Activated T-helper 17 cell treated with anti-CD3 and anti-CD28 coated beads, Interleukin-2, amount 50 U/mL, for 72 hours (primary cell): Measurements from ENCODE around the gene NUP54. TPM values are rescaled to one million over a fixed set of nuclear protein-coding genes. Genes with fewer than 3 reads are reported as not detected.

Experiments
- ATAC-seq: fragments of 150-1000 bp; cut with Tn5 transposase; replicated peaks from 2 replicates; pipeline ENCODE4 v1.10.0; 2021; ENCODE audit warnings: mild to moderate bottlenecking, moderate library complexity
- H3K27ac Mint-ChIP-seq: one replicate; pipeline ENCODE4 v1.8.0; 2022; ENCODE audit warnings: mixed read lengths
- H3K27me3 Mint-ChIP-seq: one replicate; pipeline ENCODE4 v1.8.0; 2022; ENCODE audit warnings: mixed read lengths
- H3K36me3 Mint-ChIP-seq: one replicate; pipeline ENCODE4 v1.8.0; 2022; ENCODE audit warnings: low read depth, mild to moderate bottlenecking, mixed read lengths
- H3K4me1 Mint-ChIP-seq: one replicate; pipeline ENCODE4 v1.8.0; 2022; ENCODE audit warnings: mixed read lengths
- H3K4me3 Mint-ChIP-seq: one replicate; pipeline ENCODE4 v1.8.0; 2022; ENCODE audit warnings: mild to moderate bottlenecking, mixed read lengths
- H3K9me3 Mint-ChIP-seq: one replicate; pipeline ENCODE4 v1.8.0; 2022; ENCODE audit warnings: mixed read lengths
- total RNA-seq, 2 donors: library from RNA; stranded (reverse); gene quantifications; one replicate each; pipeline ENCODE4 v1.2.3, GENCODE V29; 2022

NUP54 gene, protein sequence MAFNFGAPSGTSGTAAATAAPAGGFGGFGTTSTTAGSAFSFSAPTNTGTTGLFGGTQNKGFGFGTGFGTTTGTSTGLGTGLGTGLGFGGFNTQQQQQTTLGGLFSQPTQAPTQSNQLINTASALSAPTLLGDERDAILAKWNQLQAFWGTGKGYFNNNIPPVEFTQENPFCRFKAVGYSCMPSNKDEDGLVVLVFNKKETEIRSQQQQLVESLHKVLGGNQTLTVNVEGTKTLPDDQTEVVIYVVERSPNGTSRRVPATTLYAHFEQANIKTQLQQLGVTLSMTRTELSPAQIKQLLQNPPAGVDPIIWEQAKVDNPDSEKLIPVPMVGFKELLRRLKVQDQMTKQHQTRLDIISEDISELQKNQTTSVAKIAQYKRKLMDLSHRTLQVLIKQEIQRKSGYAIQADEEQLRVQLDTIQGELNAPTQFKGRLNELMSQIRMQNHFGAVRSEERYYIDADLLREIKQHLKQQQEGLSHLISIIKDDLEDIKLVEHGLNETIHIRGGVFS
- 10 to 100 TPM; 58.1 to 73.7 TPM for total RNA-seq

DNA sequence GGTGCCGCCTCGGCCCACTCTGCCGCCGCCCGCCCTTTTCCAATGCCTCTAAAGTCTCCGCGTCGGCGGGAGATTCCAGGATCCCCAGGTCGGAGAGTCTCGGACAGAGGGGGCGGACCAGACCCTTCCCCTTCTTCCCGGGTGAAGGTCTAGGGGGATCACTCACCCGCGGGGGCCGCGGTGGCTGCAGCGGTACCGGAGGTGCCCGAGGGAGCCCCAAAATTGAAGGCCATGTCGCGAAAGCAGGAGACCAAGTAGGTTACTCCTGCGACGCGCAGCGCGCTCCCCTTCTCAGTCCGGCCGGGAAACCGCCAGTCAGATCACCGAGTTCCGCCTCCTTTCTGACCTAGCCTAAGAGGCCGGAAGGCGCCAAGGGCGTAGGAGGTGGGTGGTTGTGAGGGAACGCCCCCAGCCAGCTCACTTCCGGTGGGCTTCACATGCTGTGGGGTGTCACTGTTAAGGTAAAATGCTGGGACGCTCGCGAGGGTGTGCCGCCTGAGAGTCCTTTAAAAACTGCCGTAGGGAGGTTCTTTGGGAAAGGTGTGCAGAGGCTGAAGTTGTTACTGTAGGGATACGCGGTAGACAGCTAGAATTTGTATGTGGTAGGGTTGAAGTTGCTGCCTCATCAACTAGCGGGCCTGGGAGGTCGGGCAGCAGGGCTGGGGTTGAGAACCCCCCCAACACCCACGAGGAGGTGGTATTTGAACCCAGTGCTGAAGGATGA, at the start of gene NUP54:
TSS of gene NUP54 (minus strand) at position 256 of the 724 bp plus-strand sequence. CDS start at position 233, 23 bp downstream.
- peaks cover 23% of the 10 kb centered on the region for H3K36me3 Mint-ChIP-seq
- H3K27ac Mint-ChIP-seq, result peak within 1 kb of the TSS; percentile 99
- H3K4me3 Mint-ChIP-seq, result peak within 1 kb of the TSS; percentile 100
- ATAC-seq, result peak; percentile 99
- no peaks in the 10 kb centered on the region for H3K9me3 Mint-ChIP-seq
- H3K4me1 Mint-ChIP-seq, result peaks cover 14% of the 10 kb centered on the region
- H3K27me3 Mint-ChIP-seq, result no peaks in the 10 kb centered on the region

DNA sequence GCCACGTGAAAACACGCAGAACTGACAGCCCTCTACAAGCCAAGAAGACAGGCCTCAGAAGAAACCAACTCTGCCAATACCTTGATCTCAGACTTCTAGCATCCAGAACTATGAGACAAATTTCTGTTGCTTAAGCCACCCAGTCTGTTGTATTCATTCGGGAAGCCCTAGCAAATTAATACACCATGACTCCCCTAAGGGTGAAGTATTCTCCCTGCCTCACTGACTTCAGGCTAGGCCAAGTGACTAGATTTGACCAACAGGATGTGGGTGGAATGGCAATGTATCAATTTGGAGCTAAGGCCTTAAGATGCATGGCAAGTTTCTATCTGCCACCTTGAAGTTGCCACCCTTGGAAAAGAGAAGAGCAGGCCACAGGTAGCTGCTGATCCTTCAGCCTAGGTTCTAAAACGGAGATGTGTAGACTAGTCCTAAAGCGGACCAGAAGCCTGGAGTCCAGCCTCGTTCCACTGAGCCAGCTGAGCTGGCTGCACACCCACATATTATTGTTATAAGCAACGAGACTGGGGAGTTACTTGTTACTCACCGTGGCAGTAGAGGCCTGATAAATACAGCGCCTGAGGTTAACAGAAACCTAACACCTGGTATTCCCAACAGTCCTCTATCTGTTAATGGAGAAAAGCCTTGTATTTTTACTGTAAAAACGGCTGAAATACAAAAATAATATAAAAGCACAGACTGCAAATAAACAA, 49.0 kb upstream of the NUP54 start:
- H3K9me3 Mint-ChIP-seq, result peaks cover 4% of the 10 kb centered on the region
- no peak for ATAC-seq
- peaks cover 29% of the 10 kb centered on the region for H3K36me3 Mint-ChIP-seq
- H3K4me1 Mint-ChIP-seq, result peaks cover 16% of the 10 kb centered on the region
- peak overlapping the region; percentile 53 for H3K27ac Mint-ChIP-seq
- no peaks in the 10 kb centered on the region for H3K27me3 Mint-ChIP-seq
- H3K4me3 Mint-ChIP-seq, result peak overlapping the region; percentile 36

DNA sequence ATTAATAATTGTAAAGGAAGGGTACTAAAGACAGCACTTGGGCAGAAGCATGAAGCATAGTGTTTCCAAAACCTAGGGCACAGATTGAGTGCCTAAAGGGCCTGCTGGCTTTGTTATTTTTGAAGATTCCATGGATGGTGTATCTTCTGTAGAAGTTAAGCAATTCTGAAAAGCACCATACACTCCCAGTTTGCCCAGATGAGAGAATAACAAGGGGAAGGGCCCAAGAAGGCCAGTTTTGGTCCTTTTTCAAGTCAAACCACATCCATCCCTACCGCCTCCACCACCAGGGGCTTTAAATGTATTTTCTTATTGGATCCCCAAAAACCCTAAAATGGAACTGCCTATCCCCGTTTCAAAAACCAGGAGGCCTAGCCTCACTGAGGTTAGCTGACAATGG, 48.2 kb upstream of the NUP54 start:
- peaks cover 37% of the 10 kb centered on the region for H3K36me3 Mint-ChIP-seq
- no peak overlapping the region for H3K27ac Mint-ChIP-seq
- peaks cover 8% of the 10 kb centered on the region for H3K9me3 Mint-ChIP-seq
- H3K27me3 Mint-ChIP-seq, result no peaks in the 10 kb centered on the region
- H3K4me3 Mint-ChIP-seq, result no peak overlapping the region
- peaks cover 16% of the 10 kb centered on the region for H3K4me1 Mint-ChIP-seq
- ATAC-seq, result no peak

DNA sequence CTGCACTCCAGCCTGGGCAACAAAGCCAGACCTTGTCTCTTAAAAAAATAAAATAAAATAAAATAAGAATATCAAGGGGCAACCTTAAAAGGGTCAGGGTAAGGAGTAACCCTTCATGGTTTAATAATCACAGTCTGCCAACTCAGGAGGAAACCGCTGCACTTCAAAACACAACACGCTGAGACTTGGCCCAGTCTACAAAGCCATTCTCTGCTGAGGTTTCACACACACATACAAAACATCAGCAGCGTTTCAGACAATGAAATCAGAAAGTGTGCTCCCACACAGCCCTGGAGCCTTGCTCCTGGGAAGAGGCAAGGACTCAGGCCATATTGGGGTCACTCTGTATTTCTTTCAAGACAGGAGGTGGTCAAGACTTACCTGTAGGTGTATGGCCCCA, 47.1 kb upstream of the NUP54 start:
- Mint-ChIP-seq H3K4me3 (no peak overlapping the region), H3K27me3 (no peaks in the 10 kb centered on the region), H3K9me3 (peaks cover 8% of the 10 kb centered on the region), H3K4me1 (peaks cover 11% of the 10 kb centered on the region), H3K36me3 (peaks cover 44% of the 10 kb centered on the region), H3K27ac (no peak overlapping the region)
- no peak for ATAC-seq

DNA sequence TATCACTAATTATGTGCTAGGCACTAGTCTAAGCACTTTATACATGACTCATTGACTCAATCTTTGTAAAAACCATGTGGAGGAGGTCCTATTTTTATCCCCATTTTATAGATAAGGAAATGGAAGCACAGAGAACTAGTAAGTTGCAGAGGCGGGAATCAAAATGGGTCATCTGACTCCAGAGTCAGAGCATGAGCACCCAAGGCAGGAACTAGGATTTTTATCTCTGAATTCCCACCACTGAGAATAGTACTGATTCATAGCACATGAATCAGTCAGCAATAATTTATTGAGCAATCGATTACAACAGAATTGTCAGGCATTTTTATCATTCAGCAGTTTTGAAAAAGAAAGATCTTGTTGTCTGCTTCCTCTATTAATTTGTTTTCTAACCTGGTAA, 46.1 kb upstream of the NUP54 start:
- Mint-ChIP-seq H3K27me3 (no peaks in the 10 kb centered on the region), H3K4me3 (no peak overlapping the region), H3K27ac (no peak overlapping the region), H3K9me3 (peaks cover 8% of the 10 kb centered on the region), H3K36me3 (peaks cover 45% of the 10 kb centered on the region), H3K4me1 (peaks cover 11% of the 10 kb centered on the region)
- ATAC-seq, result no peak

DNA sequence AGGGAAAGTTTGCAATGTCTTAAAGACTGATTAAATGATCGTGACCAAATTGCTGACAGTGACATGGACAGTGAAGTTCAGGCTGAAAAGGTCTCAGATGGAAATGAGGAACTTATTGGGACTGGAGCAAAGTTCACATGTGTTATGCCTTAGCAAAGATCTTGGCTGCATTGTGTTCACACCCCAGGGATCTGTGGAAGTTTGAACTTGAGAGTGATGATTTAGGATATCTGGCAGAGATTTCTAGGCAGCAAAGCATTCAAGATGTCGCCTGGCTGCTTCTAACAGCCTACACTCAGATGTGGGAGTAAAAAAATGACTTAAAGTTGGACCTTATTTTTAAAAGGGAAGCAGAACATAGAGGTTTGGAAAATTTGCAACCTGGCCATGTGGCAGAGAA, 44.0 kb upstream of the NUP54 start:
- Mint-ChIP-seq H3K36me3 (peaks cover 45% of the 10 kb centered on the region), H3K27ac (peak overlapping the region; percentile 25), H3K4me3 (no peak overlapping the region), H3K27me3 (no peaks in the 10 kb centered on the region), H3K4me1 (peaks cover 3% of the 10 kb centered on the region), H3K9me3 (peaks cover 8% of the 10 kb centered on the region)
- ATAC-seq, result no peak

DNA sequence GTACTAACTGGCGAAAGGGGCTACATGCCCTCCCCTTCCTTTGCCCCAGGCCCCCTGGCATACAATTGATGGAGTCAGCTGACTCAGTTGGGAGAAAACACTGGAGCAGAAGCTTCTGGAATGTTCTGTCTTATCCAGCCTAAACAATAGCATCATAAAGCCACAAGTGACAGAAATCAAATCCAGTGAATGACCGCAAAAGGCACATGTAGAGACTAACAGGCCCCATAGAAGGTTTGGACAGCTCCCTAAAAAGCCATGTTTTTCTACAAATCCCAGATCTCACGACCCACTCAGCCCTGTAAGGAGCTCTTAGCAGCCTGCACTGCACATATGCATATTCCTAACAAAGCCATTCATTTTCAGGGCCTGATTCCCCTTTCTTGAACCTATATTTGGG, 40.4 kb upstream of the NUP54 start:
- Mint-ChIP-seq H3K27me3 (no peaks in the 10 kb centered on the region), H3K27ac (no peak overlapping the region), H3K4me1 (no peaks in the 10 kb centered on the region), H3K4me3 (no peak overlapping the region), H3K36me3 (peaks cover 29% of the 10 kb centered on the region), H3K9me3 (peaks cover 8% of the 10 kb centered on the region)
- no peak for ATAC-seq

DNA sequence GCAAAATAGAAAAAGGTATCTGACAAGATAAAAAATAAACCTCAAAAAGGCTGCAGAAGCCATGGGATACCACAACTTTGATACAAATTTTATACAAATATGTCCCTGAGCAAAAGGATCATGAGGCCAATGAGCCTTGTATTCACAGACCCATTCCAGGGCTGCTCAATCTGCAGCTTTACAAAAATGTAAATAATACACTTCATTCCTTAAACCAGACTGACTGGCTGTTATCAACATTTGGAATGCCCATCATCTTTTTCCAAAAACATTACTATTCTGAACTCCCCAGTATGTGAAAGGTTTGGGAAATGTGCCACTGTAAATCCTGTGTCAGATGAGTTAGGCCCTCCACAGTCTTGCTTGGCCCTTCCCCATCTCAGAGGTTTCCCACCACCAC, 40.0 kb upstream of the NUP54 start:
- ATAC-seq, result no peak
- Mint-ChIP-seq H3K4me1 (no peaks in the 10 kb centered on the region), H3K27me3 (no peaks in the 10 kb centered on the region), H3K9me3 (peaks cover 8% of the 10 kb centered on the region), H3K27ac (no peak overlapping the region), H3K36me3 (peaks cover 25% of the 10 kb centered on the region), H3K4me3 (no peak overlapping the region)

DNA sequence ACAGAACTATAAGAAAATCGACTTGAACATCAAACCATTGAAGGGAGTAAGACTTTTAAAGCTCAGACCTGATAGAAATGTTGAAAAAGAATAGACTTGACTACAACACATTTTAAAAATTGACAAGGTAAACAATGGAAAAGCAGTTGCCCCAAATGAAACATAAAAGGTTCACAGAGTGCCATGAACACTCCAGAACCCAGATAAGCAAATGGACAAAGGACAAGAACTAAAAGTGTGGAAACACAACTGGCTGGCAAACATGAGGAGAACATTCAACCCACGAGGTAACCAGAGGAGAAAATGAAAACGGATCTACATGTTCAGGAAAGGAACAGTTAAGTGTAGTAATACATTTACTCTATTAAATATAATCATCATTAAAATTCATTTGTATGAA, 39.0 kb upstream of the NUP54 start:
- H3K4me3 Mint-ChIP-seq, result no peak overlapping the region
- no peak for ATAC-seq
- H3K27ac Mint-ChIP-seq, result no peak overlapping the region

DNA sequence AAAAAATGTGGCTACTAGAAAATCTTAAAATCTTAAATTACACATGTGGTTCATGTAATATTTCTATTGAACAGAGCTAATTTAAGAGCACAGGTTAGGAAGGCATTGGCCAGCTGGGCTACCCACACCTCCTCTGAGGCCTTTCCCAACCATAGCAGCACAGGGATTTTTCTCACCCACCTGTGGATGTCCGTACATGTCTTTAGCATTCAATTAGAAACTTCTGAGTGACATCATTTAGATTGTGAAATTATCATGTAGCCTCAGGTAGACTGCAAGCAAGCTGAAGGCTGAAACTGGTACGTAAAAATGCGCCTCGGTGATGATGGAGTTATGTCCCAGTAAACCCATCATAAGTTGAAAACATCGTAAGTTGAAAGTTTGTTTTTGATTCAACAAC, 34.3 kb upstream of the NUP54 start:
- H3K27me3 Mint-ChIP-seq, result no peaks in the 10 kb centered on the region

More for the DNA sequence above, 39.0 kb upstream of the NUP54 start:
- Mint-ChIP-seq H3K4me1 (no peaks in the 10 kb centered on the region), H3K27me3 (no peaks in the 10 kb centered on the region), H3K9me3 (peaks cover 4% of the 10 kb centered on the region), H3K36me3 (peaks cover 16% of the 10 kb centered on the region)

DNA sequence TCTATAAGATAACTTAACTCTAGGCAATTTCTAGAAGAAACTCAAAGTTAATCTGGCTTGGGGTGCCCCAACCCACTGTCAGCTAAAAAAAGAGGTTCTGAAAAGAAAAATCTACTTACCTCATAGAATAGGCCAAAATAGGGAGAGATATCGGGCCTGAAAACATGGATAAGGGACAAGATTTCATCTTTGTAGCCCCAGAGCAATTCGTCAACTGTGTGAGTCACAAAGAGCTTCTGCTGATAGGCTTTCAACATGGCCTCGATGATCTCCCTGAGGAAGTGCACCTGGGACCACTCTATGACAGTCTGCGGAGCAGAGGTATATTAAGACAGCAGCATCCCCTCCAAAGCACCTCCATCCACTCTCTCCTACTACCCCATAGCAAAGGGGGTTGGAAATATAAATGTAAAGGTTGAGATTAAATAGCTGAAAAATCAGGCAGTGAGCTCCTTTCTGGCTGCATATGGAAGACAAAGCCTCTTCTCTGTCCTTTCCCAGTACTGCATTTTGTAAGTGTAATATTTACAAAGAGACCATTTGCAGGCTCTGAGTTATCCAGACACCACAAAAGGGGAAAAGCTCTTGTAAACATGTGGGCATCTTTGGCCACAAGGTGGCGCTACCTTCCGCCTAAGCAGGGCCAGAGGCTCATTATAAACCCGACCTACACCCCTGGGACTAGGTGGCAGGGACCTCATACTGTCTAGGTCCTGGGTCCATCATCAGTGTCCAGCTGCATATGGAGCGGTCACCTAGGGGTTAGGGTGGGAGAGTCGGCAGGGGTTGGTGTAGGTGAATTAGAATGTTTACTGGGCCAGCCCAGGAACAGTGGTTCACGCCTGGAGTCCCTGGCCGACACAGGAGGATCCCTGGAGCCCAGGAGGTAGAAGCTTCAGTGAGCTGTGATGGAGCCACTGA, 31.5 kb upstream of the NUP54 start:
- Mint-ChIP-seq H3K36me3 (peaks cover 22% of the 10 kb centered on the region), H3K4me1 (no peaks in the 10 kb centered on the region), H3K4me3 (no peak overlapping the region), H3K27me3 (no peaks in the 10 kb centered on the region), H3K9me3 (no peaks in the 10 kb centered on the region), H3K27ac (no peak overlapping the region)
- peak; percentile 89 for ATAC-seq

More for the DNA sequence above, 34.3 kb upstream of the NUP54 start:
- no peaks in the 10 kb centered on the region for H3K36me3 Mint-ChIP-seq
- no peak overlapping the region for H3K27ac Mint-ChIP-seq
- no peaks in the 10 kb centered on the region for H3K9me3 Mint-ChIP-seq
- H3K4me3 Mint-ChIP-seq, result no peak overlapping the region
- no peaks in the 10 kb centered on the region for H3K4me1 Mint-ChIP-seq
- no peak for ATAC-seq

DNA sequence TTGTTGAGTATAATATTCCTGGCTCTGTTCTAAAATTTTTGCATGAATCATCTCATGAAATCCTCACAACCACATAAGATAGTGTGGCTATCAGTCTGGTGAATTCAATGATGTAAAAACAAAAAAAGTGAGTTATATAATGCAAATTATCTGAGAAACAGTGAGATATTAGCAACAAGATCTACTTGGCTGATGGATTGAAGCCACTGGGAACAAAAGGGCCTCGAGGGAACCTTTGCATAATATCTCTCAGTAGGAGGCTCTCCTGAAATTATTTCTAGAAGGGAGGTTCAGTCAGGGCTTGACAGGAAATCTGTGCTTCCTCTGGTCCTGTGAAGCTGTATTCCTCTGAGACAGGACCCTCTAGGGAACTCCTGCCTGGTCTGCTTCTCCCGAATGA, 30.1 kb upstream of the NUP54 start:
- no peaks in the 10 kb centered on the region for H3K4me1 Mint-ChIP-seq
- ATAC-seq, result no peak

DNA sequence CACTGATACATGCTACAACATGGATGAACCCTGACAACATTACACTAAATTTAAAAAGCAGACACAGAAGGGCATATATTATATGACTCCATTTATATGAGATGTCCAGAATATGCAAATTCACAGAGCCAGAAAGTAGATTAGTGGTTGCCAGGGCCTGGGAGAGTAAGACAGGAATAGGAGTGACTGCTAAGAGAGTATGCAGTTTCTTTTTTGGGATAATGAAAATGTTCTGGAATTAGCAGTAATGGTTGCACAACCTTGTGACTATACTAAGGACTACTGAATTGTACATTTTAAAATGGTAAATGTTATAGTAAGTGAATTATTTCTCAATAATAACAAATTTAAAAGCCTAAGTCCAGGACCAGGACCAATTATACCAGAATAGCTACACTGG, 29.5 kb upstream of the NUP54 start:
- no peak overlapping the region for H3K4me3 Mint-ChIP-seq
- no peaks in the 10 kb centered on the region for H3K27me3 Mint-ChIP-seq
- no peak overlapping the region for H3K27ac Mint-ChIP-seq
- ATAC-seq, result no peak
- peaks cover 33% of the 10 kb centered on the region for H3K36me3 Mint-ChIP-seq
- H3K9me3 Mint-ChIP-seq, result no peaks in the 10 kb centered on the region
- no peaks in the 10 kb centered on the region for H3K4me1 Mint-ChIP-seq

More for the DNA sequence above, 30.1 kb upstream of the NUP54 start:
- Mint-ChIP-seq H3K4me3 (no peak overlapping the region), H3K9me3 (no peaks in the 10 kb centered on the region), H3K36me3 (peaks cover 27% of the 10 kb centered on the region), H3K27ac (no peak overlapping the region), H3K27me3 (no peaks in the 10 kb centered on the region)
